ENCODE data around the gene CACNA1H. TPM values are rescaled to one million over a fixed set of nuclear protein-coding genes. Genes with fewer than 3 reads are reported as not detected.

The CACNA1H gene
- total RNA-seq, 2 experiments from 2014 or later = 0.50 to 0.84 TPM

GRCh38 chr16:1125471-1125870 lies 27.4 kb upstream of the CACNA1H start:
- Mint-ChIP-seq H3K4me1 (ENCODE audit: low read depth) (no peaks in the 10 kb centered on the region), H3K9me3 (no peaks in the 10 kb centered on the region), H3K27me3 (ENCODE audit: low read depth) (no peaks in the 10 kb centered on the region), H3K4me3 (no peak overlapping the region), H3K27ac (no peak overlapping the region), H3K36me3 (ENCODE audit: low read depth) (no peaks in the 10 kb centered on the region)
- CTCF ChIA-PET = no interaction called here
- intact Hi-C loops (cut with micrococcal nuclease) = no loop called here
- DNase-seq = peak; percentile 41

- H3K36me3 Mint-ChIP-seq (ENCODE audit: low read depth) = no peaks in the 10 kb centered on the region
- DNase-seq = no peak
- no peaks in the 10 kb centered on the region for H3K27me3 Mint-ChIP-seq (ENCODE audit: low read depth)
- no peak overlapping the region for H3K27ac Mint-ChIP-seq
- H3K9me3 Mint-ChIP-seq = no peaks in the 10 kb centered on the region
- intact Hi-C loops (cut with micrococcal nuclease) = no loop called here
- CTCF ChIA-PET = interaction anchor here (0.5 to 0.7 kb wide), 2 partner anchors 118 to 142 kb away, joined by 3 to 4 read pairs; no protein-coding TSS in a partner anchor
- H3K4me1 Mint-ChIP-seq (ENCODE audit: low read depth) = no peaks in the 10 kb centered on the region
- no peak overlapping the region for H3K4me3 Mint-ChIP-seq
Measured at GRCh38 chr16:1126044-1126443, 26.9 kb upstream of the CACNA1H start.

GRCh38 chr16:1126586-1126985 lies 26.3 kb upstream of the CACNA1H start:
- intact Hi-C loops (cut with micrococcal nuclease) = no loop called here
- no peaks in the 10 kb centered on the region for H3K4me1 Mint-ChIP-seq (ENCODE audit: low read depth)
- no peak for DNase-seq

DNA sequence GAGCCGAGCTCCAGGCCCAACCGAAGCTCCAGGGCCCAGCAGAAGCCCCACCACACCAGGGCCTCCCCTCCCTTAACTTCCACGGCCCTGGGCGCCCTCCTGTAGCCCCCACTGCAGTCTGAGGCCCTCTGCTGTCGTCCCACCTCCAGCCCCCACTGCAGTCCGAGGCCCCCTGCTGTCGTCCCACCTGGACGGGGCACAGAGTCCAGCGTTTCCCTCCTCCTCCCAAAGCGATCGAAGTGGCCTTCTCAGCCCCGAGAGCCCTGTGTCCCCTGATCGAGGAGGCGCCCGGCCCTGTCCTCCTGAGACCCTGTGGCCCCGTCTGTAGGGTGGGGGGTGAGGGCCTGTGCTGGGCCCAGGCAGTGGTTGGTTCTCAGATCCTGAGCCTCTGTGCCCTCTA lies 25.8 kb upstream of the CACNA1H start:
- no peaks in the 10 kb centered on the region for H3K4me1 Mint-ChIP-seq (ENCODE audit: low read depth)
- H3K9me3 Mint-ChIP-seq = no peaks in the 10 kb centered on the region
- H3K36me3 Mint-ChIP-seq (ENCODE audit: low read depth) = no peaks in the 10 kb centered on the region
- H3K4me3 Mint-ChIP-seq = no peak overlapping the region
- H3K27ac Mint-ChIP-seq = no peak overlapping the region
- no peak for DNase-seq
- no peaks in the 10 kb centered on the region for H3K27me3 Mint-ChIP-seq (ENCODE audit: low read depth)
- intact Hi-C loops (cut with micrococcal nuclease) = no loop called here
- CTCF ChIA-PET = no interaction called here

More at GRCh38 chr16:1126586-1126985, 26.3 kb upstream of the CACNA1H start:
- no peaks in the 10 kb centered on the region for H3K27me3 Mint-ChIP-seq (ENCODE audit: low read depth)
- H3K36me3 Mint-ChIP-seq (ENCODE audit: low read depth) = no peaks in the 10 kb centered on the region
- no peak overlapping the region for H3K4me3 Mint-ChIP-seq
- no peaks in the 10 kb centered on the region for H3K9me3 Mint-ChIP-seq
- CTCF ChIA-PET = interaction anchor here (0.5 to 0.7 kb wide), 2 partner anchors 117 to 141 kb away, joined by 3 to 4 read pairs; no protein-coding TSS in a partner anchor
- no peak overlapping the region for H3K27ac Mint-ChIP-seq

DNA sequence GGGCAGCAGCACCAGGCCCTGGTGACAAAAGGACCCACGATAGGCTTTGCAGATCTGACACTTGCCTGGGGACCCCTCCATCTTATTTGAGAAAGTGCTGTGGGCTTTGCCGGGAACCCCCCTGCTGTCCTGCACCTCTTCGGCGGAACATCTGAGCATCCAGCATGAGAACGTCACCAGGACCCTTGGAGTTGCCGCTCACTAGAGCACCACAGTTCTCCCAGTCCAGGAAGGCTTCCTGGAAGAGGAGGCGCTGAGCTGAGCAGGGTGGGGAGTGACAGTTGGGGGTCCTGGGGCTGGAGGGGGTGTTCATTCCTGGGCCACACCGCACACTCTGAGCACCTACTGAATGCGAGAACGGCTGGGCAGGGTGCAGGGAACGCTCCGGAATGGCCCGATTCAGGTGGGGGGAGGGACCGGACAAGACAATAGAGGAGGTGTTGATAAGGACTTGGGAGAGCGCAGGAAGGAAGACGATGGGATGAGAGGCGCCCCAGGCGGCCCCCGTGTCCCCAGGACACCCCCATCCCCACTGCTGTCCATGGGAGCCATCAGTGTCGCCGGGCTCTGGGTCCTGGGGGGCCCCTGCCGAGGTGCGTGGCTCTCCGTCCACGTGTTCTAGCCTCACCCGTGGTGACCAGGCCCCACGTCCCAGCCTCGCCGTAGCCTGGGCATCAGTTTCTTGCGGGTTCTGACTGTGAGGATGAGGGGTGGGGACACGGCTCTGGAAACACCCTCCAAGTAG lies 24.8 kb upstream of the CACNA1H start:
- intact Hi-C loops (cut with micrococcal nuclease) = no loop called here
- Mint-ChIP-seq H3K4me3 (no peak overlapping the region), H3K4me1 (ENCODE audit: low read depth) (no peaks in the 10 kb centered on the region), H3K9me3 (no peaks in the 10 kb centered on the region), H3K27ac (no peak overlapping the region), H3K36me3 (ENCODE audit: low read depth) (no peaks in the 10 kb centered on the region), H3K27me3 (ENCODE audit: low read depth) (no peaks in the 10 kb centered on the region)
- DNase-seq = no peak
- CTCF ChIA-PET = no interaction called here

DNA sequence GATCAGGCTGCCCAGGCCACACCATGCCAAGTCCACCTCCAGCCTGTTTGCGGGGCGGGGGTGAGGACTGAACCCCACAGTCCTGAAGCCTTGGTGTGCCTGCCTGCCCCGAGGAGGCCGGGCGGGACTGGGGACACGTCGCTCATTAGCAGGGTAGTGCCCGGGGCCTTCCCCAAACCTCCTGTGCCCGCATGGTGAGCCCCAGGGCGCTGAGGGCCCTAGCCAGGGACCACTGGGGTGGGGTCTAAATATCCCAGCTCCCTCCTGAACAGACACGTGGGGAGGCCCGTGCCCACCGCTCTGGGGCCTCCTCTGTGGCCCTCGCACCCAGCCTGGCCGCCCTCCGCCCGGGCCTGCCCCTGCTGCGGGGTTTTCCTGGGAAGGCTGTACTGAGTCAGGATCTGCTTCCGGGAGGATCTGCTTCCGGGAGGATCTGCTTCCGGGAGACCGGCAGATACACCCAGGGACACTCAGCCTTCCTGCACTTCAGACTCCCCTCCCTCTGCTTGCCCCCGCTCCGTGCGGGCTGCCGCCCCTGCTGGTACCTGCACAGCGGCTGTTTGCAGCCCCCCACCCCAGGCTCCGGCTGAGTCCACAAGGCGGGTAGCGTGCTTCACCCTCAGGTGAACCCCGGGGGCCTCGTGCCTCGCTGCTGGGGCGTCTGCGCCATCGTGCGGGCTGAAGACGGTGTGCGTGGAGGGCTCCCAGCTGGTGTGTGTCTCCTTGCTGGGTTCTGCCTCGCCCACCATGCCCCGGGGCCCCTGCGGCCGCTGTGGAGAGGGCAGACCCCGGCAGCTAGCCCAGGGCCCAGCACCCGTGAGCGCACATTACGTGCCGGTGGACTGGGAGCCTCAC lies 23.6 kb upstream of the CACNA1H start:
- intact Hi-C loops (cut with micrococcal nuclease) = no loop called here
- H3K4me1 Mint-ChIP-seq (ENCODE audit: low read depth) = no peaks in the 10 kb centered on the region
- DNase-seq = no peak
- H3K27ac Mint-ChIP-seq = no peak overlapping the region
- H3K9me3 Mint-ChIP-seq = no peaks in the 10 kb centered on the region
- no peaks in the 10 kb centered on the region for H3K27me3 Mint-ChIP-seq (ENCODE audit: low read depth)
- CTCF ChIA-PET = no interaction called here
- no peak overlapping the region for H3K4me3 Mint-ChIP-seq
- H3K36me3 Mint-ChIP-seq (ENCODE audit: low read depth) = no peaks in the 10 kb centered on the region

DNA sequence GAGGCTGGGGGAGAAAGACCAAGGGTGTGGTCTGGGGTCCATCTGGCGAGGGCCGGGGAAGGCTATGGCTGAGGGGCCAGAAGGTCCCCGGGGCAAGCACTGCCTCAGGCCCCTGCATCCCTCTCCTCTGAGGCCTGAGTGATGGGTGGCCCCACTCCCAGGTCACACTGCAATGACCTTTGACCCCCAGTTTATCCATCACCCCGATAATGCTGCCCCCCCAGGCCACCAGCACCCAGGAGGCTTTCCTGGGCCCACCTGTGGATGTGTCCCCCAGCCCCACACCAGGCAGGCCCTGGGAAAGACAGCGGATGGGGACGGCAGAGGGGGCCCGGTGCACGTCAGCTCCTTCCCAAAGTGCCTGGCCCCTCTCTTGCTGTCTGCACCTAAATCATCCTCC lies 22.5 kb upstream of the CACNA1H start:
- Mint-ChIP-seq H3K9me3 (no peaks in the 10 kb centered on the region), H3K27ac (no peak overlapping the region), H3K36me3 (ENCODE audit: low read depth) (no peaks in the 10 kb centered on the region), H3K4me3 (no peak overlapping the region), H3K4me1 (ENCODE audit: low read depth) (no peaks in the 10 kb centered on the region), H3K27me3 (ENCODE audit: low read depth) (no peaks in the 10 kb centered on the region)
- intact Hi-C loops (cut with micrococcal nuclease) = no loop called here
- CTCF ChIA-PET = no interaction called here
- no peak for DNase-seq

- H3K9me3 Mint-ChIP-seq = no peaks in the 10 kb centered on the region
- no peak overlapping the region for H3K27ac Mint-ChIP-seq
- no peaks in the 10 kb centered on the region for H3K27me3 Mint-ChIP-seq (ENCODE audit: low read depth)
- CTCF ChIA-PET = no interaction called here
- no peaks in the 10 kb centered on the region for H3K36me3 Mint-ChIP-seq (ENCODE audit: low read depth)
- H3K4me3 Mint-ChIP-seq = no peak overlapping the region
- no peak for DNase-seq
- H3K4me1 Mint-ChIP-seq (ENCODE audit: low read depth) = no peaks in the 10 kb centered on the region
- intact Hi-C loops (cut with micrococcal nuclease) = no loop called here
Measured at GRCh38 chr16:1131378-1131994, 21.4 kb upstream of the CACNA1H start.

DNA sequence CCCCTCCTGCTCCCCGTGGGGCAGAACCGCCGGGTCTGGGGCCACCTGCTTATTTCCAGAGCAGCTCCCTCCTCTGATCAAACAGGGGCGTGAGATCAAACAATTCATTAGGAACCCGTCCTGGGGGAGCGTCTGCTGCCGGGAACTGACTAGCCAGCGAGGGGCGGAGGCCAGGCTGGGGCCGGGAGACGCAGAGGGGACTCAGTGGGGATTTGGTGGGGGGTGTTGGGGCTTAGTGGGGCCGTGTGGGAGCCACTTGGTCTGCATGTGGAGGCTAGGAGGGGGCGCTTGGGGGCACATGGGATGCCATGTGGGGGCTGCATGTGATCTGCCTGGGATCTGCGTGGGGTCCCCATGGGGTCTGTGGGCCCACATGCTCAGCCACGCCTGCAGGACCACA lies 20.5 kb upstream of the CACNA1H start:
- Mint-ChIP-seq H3K36me3 (ENCODE audit: low read depth) (no peaks in the 10 kb centered on the region), H3K4me1 (ENCODE audit: low read depth) (no peaks in the 10 kb centered on the region), H3K27me3 (ENCODE audit: low read depth) (no peaks in the 10 kb centered on the region), H3K9me3 (no peaks in the 10 kb centered on the region), H3K27ac (no peak overlapping the region), H3K4me3 (no peak overlapping the region)
- no peak for DNase-seq
- CTCF ChIA-PET = no interaction called here
- intact Hi-C loops (cut with micrococcal nuclease) = no loop called here

DNA sequence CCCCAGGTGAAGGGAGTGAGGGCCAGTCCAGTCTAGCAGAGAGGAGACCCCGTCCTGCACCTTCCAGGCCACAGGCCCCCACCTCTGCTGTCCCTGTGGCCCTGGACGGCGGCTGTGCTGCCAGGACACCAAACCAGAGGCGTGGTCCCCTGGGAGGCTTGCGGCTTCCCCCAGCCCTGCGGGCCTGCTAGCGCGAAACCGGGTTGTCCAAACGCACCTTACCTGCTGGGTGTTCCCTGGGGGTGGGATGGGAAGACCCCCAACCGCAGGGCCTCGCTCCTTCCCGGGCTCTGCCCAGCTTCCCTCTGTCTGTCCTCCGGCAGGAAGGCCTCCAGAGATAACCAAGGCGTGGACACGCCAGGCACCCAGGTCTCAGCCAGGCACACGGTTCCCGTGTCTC lies 19.6 kb upstream of the CACNA1H start:
- Mint-ChIP-seq H3K4me3 (no peak overlapping the region), H3K27me3 (ENCODE audit: low read depth) (no peaks in the 10 kb centered on the region), H3K4me1 (ENCODE audit: low read depth) (no peaks in the 10 kb centered on the region), H3K36me3 (ENCODE audit: low read depth) (no peaks in the 10 kb centered on the region), H3K9me3 (no peaks in the 10 kb centered on the region), H3K27ac (no peak overlapping the region)
- DNase-seq = no peak
- CTCF ChIA-PET = no interaction called here
- intact Hi-C loops (cut with micrococcal nuclease) = no loop called here

- H3K27ac Mint-ChIP-seq = no peak overlapping the region
Measured at GRCh38 chr16:1133810-1134520, 18.9 kb upstream of the CACNA1H start.

GRCh38 chr16:1134776-1135458 lies 18.0 kb upstream of the CACNA1H start:
- Mint-ChIP-seq H3K4me3 (no peak overlapping the region), H3K9me3 (no peaks in the 10 kb centered on the region), H3K27me3 (ENCODE audit: low read depth) (no peaks in the 10 kb centered on the region), H3K36me3 (ENCODE audit: low read depth) (no peaks in the 10 kb centered on the region), H3K4me1 (ENCODE audit: low read depth) (no peaks in the 10 kb centered on the region), H3K27ac (no peak overlapping the region)
- DNase-seq = no peak
- intact Hi-C loops (cut with micrococcal nuclease) = no loop called here
- CTCF ChIA-PET = interaction anchor here (0.5 kb wide), 1 partner anchor 72 kb away, joined by 4 read pairs; no protein-coding TSS in a partner anchor

More at GRCh38 chr16:1133810-1134520, 18.9 kb upstream of the CACNA1H start:
- H3K4me3 Mint-ChIP-seq = no peak overlapping the region
- no peaks in the 10 kb centered on the region for H3K27me3 Mint-ChIP-seq (ENCODE audit: low read depth)
- intact Hi-C loops (cut with micrococcal nuclease) = no loop called here
- H3K4me1 Mint-ChIP-seq (ENCODE audit: low read depth) = no peaks in the 10 kb centered on the region
- no peak for DNase-seq
- H3K36me3 Mint-ChIP-seq (ENCODE audit: low read depth) = no peaks in the 10 kb centered on the region
- no peaks in the 10 kb centered on the region for H3K9me3 Mint-ChIP-seq
- CTCF ChIA-PET = no interaction called here
